Activated gamma-delta T cell (primary cell): ENCODE results near the gene THAP7.

Experiments
- DNase-seq: peaks from one replicate; lab custom pipeline; 2025; lab: John Stamatoyannopoulos, UW

THAP7 gene

GRCh38 chr22:20993304-20994127 is 8.4 kb downstream of the THAP7 start:
- DNase-seq = no peak

- no peak for DNase-seq
Measured at GRCh38 chr22:20992456-20993303, 9.2 kb downstream of the THAP7 start.

- DNase-seq = no peak
Measured at GRCh38 chr22:20992056-20992442, 9.9 kb downstream of the THAP7 start.

GRCh38 chr22:20991252-20992055 is 10.5 kb downstream of the THAP7 start:
- DNase-seq = no peak

- DNase-seq = no peak
Measured at GRCh38 chr22:20990184-20991180, 11.4 kb downstream of the THAP7 start.

- DNase-seq = no peak
Measured at GRCh38 chr22:20989323-20990138, 12.4 kb downstream of the THAP7 start.

- no peak for DNase-seq
Measured at GRCh38 chr22:20988573-20989322, 13.2 kb downstream of the THAP7 start.

- DNase-seq = no peak
Measured at GRCh38 chr22:20987375-20987774, 14.5 kb downstream of the THAP7 start.

GRCh38 chr22:20986365-20986764 is 15.6 kb downstream of the THAP7 start:
- no peak for DNase-seq

GRCh38 chr22:20985720-20986119 is 16.2 kb downstream of the THAP7 start:
- DNase-seq = no peak

- DNase-seq = no peak
Measured at GRCh38 chr22:20983081-20983771, 18.7 kb downstream of the THAP7 start.

GRCh38 chr22:20982563-20982882 is 19.4 kb downstream of the THAP7 start:
- DNase-seq = no peak

- DNase-seq = peak; percentile 67
Measured at GRCh38 chr22:20981787-20982562, 19.9 kb downstream of the THAP7 start, which contains the start of gene LZTR1. Gene LZTR1, plus strand, starts transcription at chr22:20982297. Its CDS starts 75 bp downstream, at chr22:20982372.

- no peak for DNase-seq
Measured at GRCh38 chr22:20980938-20981722, 20.8 kb downstream of the THAP7 start.

- DNase-seq = no peak
Measured at GRCh38 chr22:20980523-20980922, 21.4 kb downstream of the THAP7 start.

- DNase-seq = no peak
Measured at GRCh38 chr22:20979940-20980453, 21.9 kb downstream of the THAP7 start.

GRCh38 chr22:20979243-20979809 is 22.6 kb downstream of the THAP7 start:
- DNase-seq = no peak
